Measurements from ENCODE around the gene CSMD2. TPM values are rescaled to one million over a fixed set of nuclear protein-coding genes. Genes with fewer than 3 reads are reported as not detected.

Gene CSMD2
- total and polyA plus RNA-seq, 2 of the 8 experiments (the other 6 are each of a cell fraction or from before 2014, with no cell fraction given), result 7.0 to 14.7 TPM

DNA sequence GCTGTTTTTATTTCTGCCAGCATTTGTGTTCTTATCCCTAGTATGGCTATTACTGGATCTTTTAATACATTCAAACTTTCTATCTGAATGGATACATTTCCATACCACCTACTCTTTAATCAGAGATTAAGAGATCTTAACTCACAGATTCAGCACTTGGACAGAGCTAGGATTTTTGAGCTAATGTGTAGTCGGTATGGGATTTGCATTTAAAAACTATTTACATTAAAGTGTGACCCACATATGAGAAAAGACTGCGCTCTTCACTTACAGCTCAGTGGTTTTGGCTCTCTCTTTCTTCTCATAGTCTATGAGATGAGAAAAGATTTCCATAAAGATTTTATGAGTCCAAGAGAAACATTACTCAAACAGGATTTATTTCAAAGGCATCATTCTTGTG lies 284.7 kb downstream of the CSMD2 start:
- Histone ChIP-seq H4K5ac (ENCODE audit: insufficient read length, low read depth, low read length) (no peak overlapping the region), H3K56ac (replicated peaks; ENCODE audit: insufficient read length, low read depth, low read length) (no peak overlapping the region), H3K79me2 (ENCODE audit: control insufficient read depth in 1 of 2, insufficient read depth in 2 of 2, low read length in 2 of 2) (no peaks in the 10 kb centered on the region; a peak in 1 of 4 replicates), H3K4me1 (replicated peaks in 1 of 4; ENCODE audit: control insufficient read depth in 3 of 4, insufficient read depth in 4 of 4, low read length in 3 of 4) (peaks cover 0 to 4% (median 0%) of the 10 kb centered on the region in 4 experiments; a peak in 1 of 7 replicates), H2AFZ (ENCODE audit: low read length) (no peak overlapping the region), H3K9me3 (ENCODE audit: insufficient read depth in 2 of 2, low read depth in 1 of 2, low read length in 1 of 2) (no peaks in the 10 kb centered on the region), H3K23me2 (ENCODE audit: low read depth, low read length) (no peaks in the 10 kb centered on the region), H2BK20ac (ENCODE audit: low read length) (no peak overlapping the region), H2BK12ac (ENCODE audit: low read depth, low read length) (no peak overlapping the region), H3K18ac (ENCODE audit: extremely low read depth, low read length) (no peak overlapping the region), H4K8ac (ENCODE audit: extremely low read depth, insufficient read depth, low read length) (no peak overlapping the region), H3K23ac (ENCODE audit: insufficient read length) (no peak overlapping the region), H4K91ac (replicated peaks; ENCODE audit: insufficient read length, low read length) (no peak overlapping the region), H4K20me1 (replicated peaks in 1 of 2; ENCODE audit: control insufficient read depth in 1 of 2, insufficient read depth in 2 of 2, low read length in 2 of 2) (no peaks in the 10 kb centered on the region), H3K27ac (ENCODE audit: low read depth, low read length) (no peak overlapping the region), H3K27me3 (replicated peaks in 1 of 4; ENCODE audit: control insufficient read depth in 3 of 4, extremely low read depth in 1 of 4, insufficient read depth in 3 of 4, low read length in 3 of 4) (no peaks in the 10 kb centered on the region), H2BK120ac (replicated peaks; ENCODE audit: low read depth, low read length) (no peak overlapping the region), H3K79me1 (ENCODE audit: low read depth, low read length) (no peaks in the 10 kb centered on the region; the same call in 1 of the 2 replicates), H3K36me3 (ENCODE audit: control insufficient read depth in 2 of 4, insufficient read depth in 4 of 4, low read length in 3 of 4) (no peaks in the 10 kb centered on the region), H3K14ac (ENCODE audit: insufficient read length) (no peak overlapping the region), H3K4ac (replicated peaks; ENCODE audit: insufficient read length, low read depth, low read length) (no peak overlapping the region), H2AK5ac (ENCODE audit: low read depth, low read length) (no peak overlapping the region), H2BK15ac (ENCODE audit: low read length) (no peak overlapping the region), H3K4me2 (ENCODE audit: insufficient read depth in 1 of 2, low read depth in 2 of 2, low read length in 2 of 2) (no peak overlapping the region), H2BK5ac (ENCODE audit: low read depth, low read length) (no peak overlapping the region), H3K9ac (replicated peaks in 1 of 4; ENCODE audit: extremely low read depth in 1 of 4, low read depth in 3 of 4, low read length in 3 of 4) (no peak overlapping the region), H3K4me3 (ENCODE audit: extremely low read depth in 1 of 4, insufficient read depth in 2 of 4, low read depth in 3 of 4, low read length in 4 of 4) (no peak overlapping the region)
- POLR2A ChIA-PET (ENCODE audit: partially characterized antibody), result no interaction called here
- CTCF ChIA-PET (ENCODE audit: partially characterized antibody), result interaction anchor here (0.7 to 1.8 kb wide), 5 partner anchors 8 to 233 kb away, joined by 3 to 6 read pairs (median 3); no protein-coding TSS in a partner anchor
- DNase-seq (ENCODE audit: low read depth in 1 of 2, low spot score in 2 of 2) (no peak), FAIRE-seq (no peak)
- WGBS, 2 experiments (ENCODE audit: extremely low coverage in 1 of 2, insufficient coverage in 1 of 2, insufficient read length in 1 of 2, insufficient replicate concordance in 2 of 2, low coverage in 1 of 2, low lambda C conversion rate in 2 of 2, missing lambda C conversion rate in 1 of 2), result 64% methylated on average over 2 of the region's 2 CpGs; no CpG with 5 or more reads in 1 of the 2 experiments
- TF ChIP-seq POLR2A (IDR thresholded peaks at IDR 0.05; ENCODE audit: control extremely low read depth in 1 of 2, low read depth in 2 of 2, low read length in 2 of 2) (no peak), JUND (IDR thresholded peaks at IDR 0.05; ENCODE audit: low read length) (no peak)
